A549 (cell line): ENCODE data around the gene TTR. TPM values are rescaled to one million over a fixed set of nuclear protein-coding genes. Genes with fewer than 3 reads are reported as not detected.

Experiments
- ATAC-seq, 2 experiments: fragments of 200-7000 bp in 1 of 2; fragments of >200 bp in 1 of 2; cut with Nextera tagmentation in 1 of 2; cut with Tn5 transposase in 1 of 2; 3 replicates each; pipeline versions ENCODE4 v1.8.0 to v1.9.1; 2018 to 2020; ENCODE audit warnings: mild to moderate bottlenecking in 1 of 2, moderate library complexity in 1 of 2
- CTCF ChIA-PET: fragments of 300-600 bp; sonication (Branson Sonifier 250); formaldehyde crosslinking; extraction: SDS; loops from one replicate; lab custom pipeline; 2021; ENCODE audit warnings: antibody characterized with exemption, inconsistent platforms; lab: Yijun Ruan, JAX
- POLR2A ChIA-PET: fragments of 350-600 bp; formaldehyde crosslinking; extraction: SDS; loops from one replicate; lab custom pipeline; 2021; ENCODE audit warnings: antibody characterized with exemption, inconsistent platforms; lab: Yijun Ruan, JAX
- DNase-seq, 2 experiments: peaks; one replicate each; pipeline versions ENCODE4 v3.0.0 to v3.0.0-alpha.2; 2011 to 2016; ENCODE audit warnings: low read depth in 1 of 2, low spot score in 1 of 2
- FAIRE-seq: peaks from 2 replicates; lab custom pipeline; 2011; peaks lifted over from hg19 to GRCh38; lab: Jason Lieb, UNC
- H3K27ac ChIP-seq, 2 experiments: fragments of >200 bp; sonication (Bioruptor Twin); formaldehyde crosslinking; 3 replicates each; pipeline ENCODE4 v1.5.1; 2016 to 2017
- H3K4me1 ChIP-seq: fragments of >200 bp; sonication (Bioruptor Twin); formaldehyde crosslinking; 3 replicates; pipeline ENCODE4 v1.6.1; 2016
- H3K4me2 ChIP-seq: fragments of >200 bp; sonication (Bioruptor Twin); formaldehyde crosslinking; 3 replicates; pipeline ENCODE4 v1.6.1; 2016
- H3K4me3 ChIP-seq: fragments of >200 bp; sonication (Bioruptor Twin); formaldehyde crosslinking; 3 replicates; pipeline ENCODE4 v1.5.1; 2016
- H3K9me3 ChIP-seq: fragments of >200 bp; sonication (Bioruptor Twin); formaldehyde crosslinking; 3 replicates; pipeline ENCODE4 v1.6.1; 2016
- BHLHE40 ChIP-seq: IDR thresholded peaks from 2 replicates; pipeline ENCODE4 v1.6.1; 2012; ENCODE audit warnings: low read depth, low read length, inconsistent platforms
- CBX2 ChIP-seq: fragments of 200-600 bp; sonication (generic); IDR thresholded peaks from 2 replicates; pipeline ENCODE4 v1.6.1; 2016; ENCODE audit warnings: low read depth, mild to moderate bottlenecking, borderline replicate concordance
- EHF ChIP-seq: fragments of 250-450 bp; sonication (Bioruptor Pico); IDR thresholded peaks from 2 replicates; pipeline ENCODE4 v1.5.0; 2020; ENCODE audit warnings: mild to moderate bottlenecking
- EP300 ChIP-seq, 2 experiments: fragments of >200 bp; sonication (Bioruptor Twin); formaldehyde crosslinking; IDR thresholded peaks; 2 replicates in 1 of 2; 3 replicates in 1 of 2; pipeline ENCODE4 v1.6.1; 2016 to 2017
- FOXS1 ChIP-seq: fragments of 250-450 bp; sonication (Bioruptor Pico); IDR thresholded peaks from 2 replicates; pipeline ENCODE4 v1.5.0; 2020; ENCODE audit warnings: mild to moderate bottlenecking, moderate library complexity
- GATA3 ChIP-seq: IDR thresholded peaks from 2 replicates; pipeline ENCODE4 v1.6.1; 2012; ENCODE audit warnings: borderline replicate concordance
- HDAC2 ChIP-seq: fragments of 200-600 bp; sonication (generic); IDR thresholded peaks from 2 replicates; pipeline ENCODE4 v1.6.1; 2016
- HEYL ChIP-seq: fragments of 250-450 bp; sonication (Bioruptor Pico); IDR thresholded peaks from 2 replicates; pipeline ENCODE4 v1.8.0; 2021; ENCODE audit warnings: mild to moderate bottlenecking, moderate library complexity
- HOXA7 ChIP-seq: fragments of 250-450 bp; sonication (Bioruptor Pico); IDR thresholded peaks from 2 replicates; pipeline ENCODE4 v1.5.0; 2020; ENCODE audit warnings: mild to moderate bottlenecking, moderate library complexity
- JUNB ChIP-seq: fragments of >200 bp; sonication (Bioruptor Twin); formaldehyde crosslinking; IDR thresholded peaks from 2 replicates; pipeline ENCODE4 v1.6.1; 2016
- KDM1A ChIP-seq: fragments of 200-600 bp; sonication (generic); IDR thresholded peaks from 2 replicates; pipeline ENCODE4 v1.6.1; 2016; ENCODE audit warnings: low read depth, mild to moderate bottlenecking
- MAFK ChIP-seq: fragments of 450-650 bp; IDR thresholded peaks from 2 replicates; pipeline ENCODE4 v1.6.1; 2014; ENCODE audit not compliant: partially characterized antibody
- MYC ChIP-seq: IDR thresholded peaks from 2 replicates; pipeline ENCODE4 v1.6.1; 2012; ENCODE audit warnings: mild to moderate bottlenecking, inconsistent platforms, low read length, improper control_type of control experiment, borderline replicate concordance
- PHF8 ChIP-seq: fragments of 200-600 bp; sonication (generic); IDR thresholded peaks from 2 replicates; pipeline ENCODE4 v1.6.1; 2016; ENCODE audit warnings: low read depth, mild to moderate bottlenecking, antibody characterized with exemption, moderate library complexity, borderline replicate concordance
- RARB ChIP-seq: fragments of 250-450 bp; sonication (Bioruptor Pico); IDR thresholded peaks from 2 replicates; pipeline ENCODE4 v1.8.0; 2021; ENCODE audit warnings: mild to moderate bottlenecking, moderate library complexity
- RCOR1 ChIP-seq: fragments of 150-350 bp; IDR thresholded peaks from 2 replicates; pipeline ENCODE4 v1.6.1; 2014; ENCODE audit warnings: antibody characterized with exemption, low read length, low read depth
- TFCP2L1 ChIP-seq: fragments of 250-450 bp; sonication (Bioruptor Pico); IDR thresholded peaks from 2 replicates; pipeline ENCODE4 v1.5.0; 2021; ENCODE audit warnings: mild to moderate bottlenecking
- ZC3H11A ChIP-seq: fragments of 450-650 bp; IDR thresholded peaks from 2 replicates; pipeline ENCODE4 v1.6.1; 2014; ENCODE audit warnings: antibody characterized with exemption, mild to moderate bottlenecking
- ZNF302 ChIP-seq: fragments of 250-450 bp; sonication (Bioruptor Pico); IDR thresholded peaks from 2 replicates; pipeline ENCODE4 v1.9.0; 2021; ENCODE audit warnings: inconsistent platforms, mild to moderate bottlenecking, moderate library complexity
- WGBS: methylation state at CpG from one replicate; pipeline ENCODE4 v1.1.6; 2017; ENCODE audit errors: missing lambda C conversion rate; 5-methylcytosine and 5-hydroxymethylcytosine counted together
- polyA plus RNA-seq, 4 experiments: library from polyadenylated mRNA; depleted of rRNA in 3 of 4; stranded (reverse); fragments of >200 nt; fragmentation: RNase III in 1 of 4; extraction: RNeasy Plus Mini Kit Qiagen cat#74134 plus additional on column Dnase treatment in 1 of 4; gene quantifications; 2 replicates in 3 of 4; 3 replicates in 1 of 4; pipeline ENCODE4 v1.2.3, GENCODE V29; 2011 to 2017

The TTR gene
- polyA plus RNA-seq, 2 of the 4 experiments (the other 2 are of a cell fraction): 0.18 to 0.28 TPM

DNA sequence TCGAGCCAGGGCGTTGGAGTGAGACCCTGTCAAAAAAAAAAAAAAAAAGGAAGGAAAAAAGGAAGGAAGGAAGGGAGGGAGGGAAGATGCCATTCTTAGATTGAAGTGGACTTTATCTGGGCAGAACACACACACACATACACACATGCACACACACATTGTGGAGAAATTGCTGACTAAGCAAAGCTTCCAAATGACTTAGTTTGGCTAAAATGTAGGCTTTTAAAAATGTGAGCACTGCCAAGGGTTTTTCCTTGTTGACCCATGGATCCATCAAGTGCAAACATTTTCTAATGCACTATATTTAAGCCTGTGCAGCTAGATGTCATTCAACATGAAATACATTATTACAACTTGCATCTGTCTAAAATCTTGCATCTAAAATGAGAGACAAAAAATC is 564 bp upstream of the TTR start:
- FAIRE-seq: no peak
- no peak for ATAC-seq
- Histone ChIP-seq H3K9me3 (no peaks in the 10 kb centered on the region), H3K27ac (no peak overlapping the region), H3K4me3 (no peak overlapping the region), H3K4me1 (0 out of 3 replicates have a peak, but pooled peaks cover under 1% of the 10 kb centered on the region), H3K4me2 (0 out of 3 replicates have a peak overlapping the region, but pooled peaks have one; percentile 19)
- CTCF ChIA-PET: interaction anchor here (0.7 to 1.1 kb wide), 4 partner anchors 17 to 136 kb away, joined by 3 to 5 read pairs (median 4); no protein-coding TSS in a partner anchor
- 90% methylated on average over 2 of the region's 2 CpGs for WGBS
- POLR2A ChIA-PET: no interaction called here
- peak; percentile 96 for TF ChIP-seq MAFK
- no peak for TF ChIP-seq HEYL (CRISPR knock-in tag)
- no peak for DNase-seq

DNA sequence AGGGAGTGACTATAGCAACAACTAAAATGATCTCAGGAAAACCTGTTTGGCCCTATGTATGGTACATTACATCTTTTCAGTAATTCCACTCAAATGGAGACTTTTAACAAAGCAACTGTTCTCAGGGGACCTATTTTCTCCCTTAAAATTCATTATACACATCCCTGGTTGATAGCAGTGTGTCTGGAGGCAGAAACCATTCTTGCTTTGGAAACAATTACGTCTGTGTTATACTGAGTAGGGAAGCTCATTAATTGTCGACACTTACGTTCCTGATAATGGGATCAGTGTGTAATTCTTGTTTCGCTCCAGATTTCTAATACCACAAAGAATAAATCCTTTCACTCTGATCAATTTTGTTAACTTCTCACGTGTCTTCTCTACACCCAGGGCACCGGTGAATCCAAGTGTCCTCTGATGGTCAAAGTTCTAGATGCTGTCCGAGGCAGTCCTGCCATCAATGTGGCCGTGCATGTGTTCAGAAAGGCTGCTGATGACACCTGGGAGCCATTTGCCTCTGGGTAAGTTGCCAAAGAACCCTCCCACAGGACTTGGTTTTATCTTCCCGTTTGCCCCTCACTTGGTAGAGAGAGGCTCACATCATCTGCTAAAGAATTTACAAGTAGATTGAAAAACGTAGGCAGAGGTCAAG is 955 bp downstream of the TTR start:
- H3K4me1 ChIP-seq: 0 out of 3 replicates have a peak, but pooled peaks cover 3% of the 10 kb centered on the region
- ChIA-PET CTCF (interaction anchor here (1.0 kb wide), 1 partner anchor 20 kb away, joined by 3 read pairs; no protein-coding TSS in a partner anchor), POLR2A (no interaction called here)
- ATAC-seq: no peak
- no peak for DNase-seq
- WGBS: 63% methylated on average over 10 of the region's 10 CpGs
- TF ChIP-seq EHF (CRISPR knock-in tag): no peak
- no peak for TF ChIP-seq KDM1A
- no peak for TF ChIP-seq HOXA7 (CRISPR knock-in tag)
- TF ChIP-seq EP300 (IDR thresholded peaks at IDR 0.05): no peak
- no peak for TF ChIP-seq HEYL (CRISPR knock-in tag)
- TF ChIP-seq ZNF302: no peak
- no peak for TF ChIP-seq MYC
- no peak for TF ChIP-seq BHLHE40
- no peak for TF ChIP-seq HDAC2
- TF ChIP-seq RCOR1: no peak
- no peak for TF ChIP-seq GATA3
- no peak for TF ChIP-seq CBX2
- no peak for TF ChIP-seq TFCP2L1 (CRISPR knock-in tag)
- no peak overlapping the region for H3K27ac ChIP-seq
- no peak for FAIRE-seq
- H3K9me3 ChIP-seq: no peaks in the 10 kb centered on the region
- no peak overlapping the region for H3K4me2 ChIP-seq
- H3K4me3 ChIP-seq: no peak overlapping the region

DNA sequence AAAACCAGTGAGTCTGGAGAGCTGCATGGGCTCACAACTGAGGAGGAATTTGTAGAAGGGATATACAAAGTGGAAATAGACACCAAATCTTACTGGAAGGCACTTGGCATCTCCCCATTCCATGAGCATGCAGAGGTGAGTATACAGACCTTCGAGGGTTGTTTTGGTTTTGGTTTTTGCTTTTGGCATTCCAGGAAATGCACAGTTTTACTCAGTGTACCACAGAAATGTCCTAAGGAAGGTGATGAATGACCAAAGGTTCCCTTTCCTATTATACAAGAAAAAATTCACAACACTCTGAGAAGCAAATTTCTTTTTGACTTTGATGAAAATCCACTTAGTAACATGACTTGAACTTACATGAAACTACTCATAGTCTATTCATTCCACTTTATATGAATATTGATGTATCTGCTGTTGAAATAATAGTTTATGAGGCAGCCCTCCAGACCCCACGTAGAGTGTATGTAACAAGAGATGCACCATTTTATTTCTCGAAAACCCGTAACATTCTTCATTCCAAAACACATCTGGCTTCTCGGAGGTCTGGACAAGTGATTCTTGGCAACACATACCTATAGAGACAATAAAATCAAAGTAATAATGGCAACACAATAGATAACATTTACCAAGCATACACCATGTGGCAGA is 3.6 kb downstream of the TTR start:
- FAIRE-seq (no peak), DNase-seq (no peak), ATAC-seq (no peak)
- WGBS: 72% methylated on average over 5 of the region's 5 CpGs
- POLR2A ChIA-PET: no interaction called here
- no peak overlapping the region for H3K27ac ChIP-seq
- TF ChIP-seq JUNB: no peak
- TF ChIP-seq MYC: no peak
- no peak for TF ChIP-seq EP300 (IDR thresholded peaks at IDR 0.05)
- TF ChIP-seq RCOR1: no peak
- TF ChIP-seq ZC3H11A: no peak
- no peak for TF ChIP-seq PHF8
- no peak for TF ChIP-seq RARB (CRISPR knock-in tag)
- H3K4me1 ChIP-seq: 0 out of 3 replicates have a peak, but pooled peaks cover 3% of the 10 kb centered on the region
- H3K4me2 ChIP-seq: no peak overlapping the region
- no peaks in the 10 kb centered on the region for H3K9me3 ChIP-seq
- CTCF ChIA-PET: no interaction called here
- H3K4me3 ChIP-seq: no peak overlapping the region

DNA sequence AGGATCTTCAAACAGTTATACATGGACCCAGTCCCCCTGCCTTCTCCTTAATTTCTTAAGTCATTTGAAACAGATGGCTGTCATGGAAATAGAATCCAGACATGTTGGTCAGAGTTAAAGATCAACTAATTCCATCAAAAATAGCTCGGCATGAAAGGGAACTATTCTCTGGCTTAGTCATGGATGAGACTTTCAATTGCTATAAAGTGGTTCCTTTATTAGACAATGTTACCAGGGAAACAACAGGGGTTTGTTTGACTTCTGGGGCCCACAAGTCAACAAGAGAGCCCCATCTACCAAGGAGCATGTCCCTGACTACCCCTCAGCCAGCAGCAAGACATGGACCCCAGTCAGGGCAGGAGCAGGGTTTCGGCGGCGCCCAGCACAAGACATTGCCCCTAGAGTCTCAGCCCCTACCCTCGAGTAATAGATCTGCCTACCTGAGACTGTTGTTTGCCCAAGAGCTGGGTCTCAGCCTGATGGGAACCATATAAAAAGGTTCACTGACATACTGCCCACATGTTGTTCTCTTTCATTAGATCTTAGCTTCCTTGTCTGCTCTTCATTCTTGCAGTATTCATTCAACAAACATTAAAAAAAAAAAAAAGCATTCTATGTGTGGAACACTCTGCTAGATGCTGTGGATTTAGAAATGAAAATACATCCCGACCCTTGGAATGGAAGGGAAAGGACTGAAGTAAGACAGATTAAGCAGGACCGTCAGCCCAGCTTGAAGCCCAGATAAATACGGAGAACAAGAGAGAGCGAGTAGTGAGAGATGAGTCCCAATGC is 4.6 kb downstream of the TTR start:
- Histone ChIP-seq H3K9me3 (no peaks in the 10 kb centered on the region), H3K27ac (no peak overlapping the region), H3K4me2 (no peak overlapping the region; the same call in 2 of the 3 replicates), H3K4me3 (no peak overlapping the region), H3K4me1 (0 out of 3 replicates have a peak, but pooled peaks cover 3% of the 10 kb centered on the region)
- ATAC-seq (peak in 1 of 2 experiments; percentile 43; a peak in 1 of 6 replicates), FAIRE-seq (no peak), DNase-seq (peak in 1 of 2 experiments; percentile 5)
- ChIA-PET CTCF (no interaction called here), POLR2A (no interaction called here)
- WGBS: 68% methylated on average over 9 of the region's 9 CpGs
- no peak for TF ChIP-seq FOXS1
